Osteoblast (primary cell): ENCODE measurements around the gene DBP. TPM values are rescaled to one million over a fixed set of nuclear protein-coding genes. Genes with fewer than 3 reads are reported as not detected.
A peak's percentile ranks its signal among the peaks of the same experiment; 100 is the strongest.

ENCODE experiments used
- DNase-seq: peaks from one replicate; pipeline ENCODE4 v3.0.0; 2011; ENCODE audit warnings: low spot score, mixed read lengths; ENCODE audit not compliant: insufficient read length; ENCODE audit errors: missing footprints
- H2AFZ ChIP-seq: 2 replicates; pipeline ENCODE4 v1.6.0; 2011; ENCODE audit warnings: mild to moderate bottlenecking, low read length
- H3K27ac ChIP-seq: 2 replicates; pipeline ENCODE4 v1.5.1; 2011; ENCODE audit warnings: mild to moderate bottlenecking, low read depth, low read length, moderate library complexity
- H3K27me3 ChIP-seq: 2 replicates; pipeline ENCODE4 v1.6.0; 2012; ENCODE audit warnings: mild to moderate bottlenecking, control low read depth, inconsistent platforms, low read length, moderate library complexity; ENCODE audit not compliant: insufficient read depth
- H3K36me3 ChIP-seq: 2 replicates; pipeline ENCODE4 v1.5.1; 2011; ENCODE audit warnings: mild to moderate bottlenecking, low read length, control low read depth, moderate library complexity; ENCODE audit not compliant: insufficient read depth
- H3K4me1 ChIP-seq: 2 replicates; pipeline ENCODE4 v1.5.1; 2011; ENCODE audit warnings: mild to moderate bottlenecking, low read length, control low read depth, moderate library complexity; ENCODE audit not compliant: insufficient read depth
- H3K4me2 ChIP-seq: 2 replicates; pipeline ENCODE4 v1.6.0; 2011; ENCODE audit warnings: mild to moderate bottlenecking, low read length; ENCODE audit not compliant: insufficient read depth
- H3K4me3 ChIP-seq: fragments of 200-600 bp; sonication (generic); 3 replicates; pipeline ENCODE4 v1.5.1; 2012; ENCODE audit warnings: mild to moderate bottlenecking, low read length, inconsistent platforms; ENCODE audit not compliant: insufficient read depth
- H3K79me2 ChIP-seq: 2 replicates; pipeline ENCODE4 v1.6.0; 2012; ENCODE audit warnings: mild to moderate bottlenecking, low read length, control low read depth, inconsistent platforms; ENCODE audit not compliant: insufficient read depth
- H3K9me3 ChIP-seq: 2 replicates; pipeline ENCODE4 v1.5.1; 2011; ENCODE audit warnings: low read depth, low read length, control low read depth
- H4K20me1 ChIP-seq: 2 replicates; pipeline ENCODE4 v1.6.0; 2012; ENCODE audit warnings: mild to moderate bottlenecking, low read length, control low read depth; ENCODE audit not compliant: insufficient read depth
- total RNA-seq: library from RNA; depleted of rRNA; stranded (reverse); fragments of >200 nt; gene quantifications from 2 replicates; pipeline ENCODE4 v1.2.3, GENCODE V29; 2012
- TF ChIP-seq, protein P1 (sequence below): IDR thresholded peaks from 2 replicates; pipeline ENCODE4 v1.5.1; 2011; ENCODE audit warnings: mild to moderate bottlenecking, low read depth, low read length, moderate library complexity; ENCODE audit errors: extremely low read depth

Gene DBP
- total RNA-seq, 1 donor: 14.5 TPM

DNA sequence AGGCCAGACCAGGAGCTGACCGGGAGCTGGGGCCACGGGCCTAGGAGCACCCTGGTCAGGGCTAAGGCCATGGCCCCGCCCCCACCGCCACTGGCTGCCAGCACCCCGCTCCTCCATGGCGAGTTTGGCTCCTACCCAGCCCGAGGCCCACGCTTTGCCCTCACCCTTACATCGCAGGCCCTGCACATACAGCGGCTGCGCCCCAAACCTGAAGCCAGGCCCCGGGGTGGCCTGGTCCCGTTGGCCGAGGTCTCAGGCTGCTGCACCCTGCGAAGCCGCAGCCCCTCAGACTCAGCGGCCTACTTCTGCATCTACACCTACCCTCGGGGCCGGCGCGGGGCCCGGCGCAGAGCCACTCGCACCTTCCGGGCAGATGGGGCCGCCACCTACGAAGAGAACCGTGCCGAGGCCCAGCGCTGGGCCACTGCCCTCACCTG is 11.3 kb downstream of the DBP start:
- Histone ChIP-seq H3K4me3 (no peak overlapping the region), H3K27ac (no peak overlapping the region), H3K36me3 (peaks cover 3% of the 10 kb centered on the region), H3K79me2 (peaks cover 2% of the 10 kb centered on the region), H3K27me3 (no peaks in the 10 kb centered on the region), H3K4me1 (peaks cover 11% of the 10 kb centered on the region), H4K20me1 (peaks cover 4% of the 10 kb centered on the region), H3K9me3 (no peaks in the 10 kb centered on the region), H3K4me2 (no peak overlapping the region), H2AFZ (no peak overlapping the region)
- TF ChIP-seq, protein P1, sequence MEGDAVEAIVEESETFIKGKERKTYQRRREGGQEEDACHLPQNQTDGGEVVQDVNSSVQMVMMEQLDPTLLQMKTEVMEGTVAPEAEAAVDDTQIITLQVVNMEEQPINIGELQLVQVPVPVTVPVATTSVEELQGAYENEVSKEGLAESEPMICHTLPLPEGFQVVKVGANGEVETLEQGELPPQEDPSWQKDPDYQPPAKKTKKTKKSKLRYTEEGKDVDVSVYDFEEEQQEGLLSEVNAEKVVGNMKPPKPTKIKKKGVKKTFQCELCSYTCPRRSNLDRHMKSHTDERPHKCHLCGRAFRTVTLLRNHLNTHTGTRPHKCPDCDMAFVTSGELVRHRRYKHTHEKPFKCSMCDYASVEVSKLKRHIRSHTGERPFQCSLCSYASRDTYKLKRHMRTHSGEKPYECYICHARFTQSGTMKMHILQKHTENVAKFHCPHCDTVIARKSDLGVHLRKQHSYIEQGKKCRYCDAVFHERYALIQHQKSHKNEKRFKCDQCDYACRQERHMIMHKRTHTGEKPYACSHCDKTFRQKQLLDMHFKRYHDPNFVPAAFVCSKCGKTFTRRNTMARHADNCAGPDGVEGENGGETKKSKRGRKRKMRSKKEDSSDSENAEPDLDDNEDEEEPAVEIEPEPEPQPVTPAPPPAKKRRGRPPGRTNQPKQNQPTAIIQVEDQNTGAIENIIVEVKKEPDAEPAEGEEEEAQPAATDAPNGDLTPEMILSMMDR: no peak
- no peak for DNase-seq

DNA sequence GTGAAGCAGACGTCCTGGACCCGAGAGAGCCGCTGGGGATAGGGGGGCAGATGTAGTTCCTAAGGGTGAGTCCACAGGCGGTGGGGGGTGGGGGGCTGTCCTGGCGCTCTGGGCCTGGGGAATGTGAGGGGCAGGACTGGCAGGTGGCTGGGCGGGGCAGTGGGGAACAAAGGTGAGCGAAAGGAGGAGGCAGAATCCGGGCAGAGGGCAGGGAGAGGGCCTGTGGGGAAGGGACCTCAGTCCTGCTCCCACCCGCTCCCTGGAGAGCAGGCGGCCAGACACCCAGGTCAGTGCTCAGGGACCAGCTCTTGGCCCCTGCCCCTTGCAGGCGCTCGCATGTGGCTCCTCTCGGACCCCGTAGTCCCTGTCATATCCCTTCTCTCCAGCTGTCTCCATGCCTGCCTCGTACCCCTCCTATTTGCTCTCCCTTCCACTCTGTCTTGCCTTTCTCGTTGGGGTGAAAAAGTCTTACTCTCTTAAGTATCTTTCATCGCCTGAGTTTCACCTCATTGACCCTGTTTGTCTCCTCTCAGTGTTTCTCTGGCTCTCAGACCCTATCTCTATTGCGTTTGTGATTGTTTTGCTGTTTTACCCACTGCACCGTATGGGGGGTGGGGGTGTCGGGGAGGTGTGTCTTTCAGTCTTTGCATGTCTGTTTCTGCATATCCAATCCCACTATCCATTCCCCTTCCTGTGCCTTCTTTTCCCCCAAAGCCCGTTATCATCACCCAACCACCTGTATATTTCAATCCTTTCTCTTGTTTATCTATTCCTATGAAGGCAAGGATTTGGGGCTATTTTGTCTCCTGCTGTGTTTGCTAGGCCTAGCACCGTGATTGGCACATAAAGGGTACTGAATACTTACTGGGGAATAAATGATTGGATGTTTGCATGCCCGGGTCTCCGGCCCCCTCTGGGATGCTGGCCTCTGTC is 12.1 kb downstream of the DBP start:
- TF ChIP-seq, protein P1: no peak

DNA sequence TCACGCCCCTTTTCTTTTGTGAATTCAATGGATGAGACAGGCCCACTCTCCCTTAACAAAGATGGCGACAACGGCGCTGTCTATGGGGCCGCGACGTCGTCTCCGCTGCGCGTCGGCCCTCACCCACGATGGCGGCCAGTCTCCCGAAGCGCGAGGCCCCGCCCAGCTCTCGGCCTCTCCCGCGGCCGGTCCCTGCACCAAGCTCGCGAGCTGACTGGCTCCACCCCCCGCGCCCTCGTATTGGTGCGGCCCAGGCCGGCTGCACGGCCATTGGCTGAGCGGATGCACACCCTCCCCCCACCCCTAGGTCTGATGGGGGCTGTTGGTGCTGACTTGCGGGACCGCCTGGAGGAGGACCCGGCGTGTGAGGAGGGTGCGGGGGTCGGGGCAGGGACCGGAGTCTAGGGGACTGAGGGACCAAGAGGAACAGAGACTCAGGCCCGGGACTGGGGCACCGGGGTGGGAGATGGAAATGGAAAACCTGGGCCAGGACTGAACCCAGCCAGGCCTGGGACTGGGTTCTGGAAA is 13.0 kb downstream of the DBP start:
- Histone ChIP-seq H3K9me3 (no peaks in the 10 kb centered on the region), H3K4me2 (peak overlapping the region; percentile 76), H3K4me1 (peaks cover 17% of the 10 kb centered on the region)

More for the DNA sequence above, 12.1 kb downstream of the DBP start:
- DNase-seq: peak; percentile 66
- Histone ChIP-seq H4K20me1 (peaks cover 4% of the 10 kb centered on the region), H3K27ac (peak overlapping the region; percentile 60), H3K27me3 (no peaks in the 10 kb centered on the region), H3K4me2 (peak overlapping the region; percentile 76), H2AFZ (no peak overlapping the region), H3K79me2 (peaks cover 5% of the 10 kb centered on the region), H3K4me3 (peak overlapping the region; percentile 74), H3K9me3 (no peaks in the 10 kb centered on the region), H3K36me3 (peaks cover 3% of the 10 kb centered on the region), H3K4me1 (peaks cover 13% of the 10 kb centered on the region)

More for the DNA sequence above, 13.0 kb downstream of the DBP start:
- H2AFZ ChIP-seq: peak overlapping the region; percentile 86
- peaks cover 12% of the 10 kb centered on the region for H3K79me2 ChIP-seq
- peak overlapping the region; percentile 74 for H3K4me3 ChIP-seq
- H3K27ac ChIP-seq: peak overlapping the region; percentile 60
- H3K27me3 ChIP-seq: no peaks in the 10 kb centered on the region
- peak; percentile 100 for DNase-seq
- H3K36me3 ChIP-seq: peaks cover 3% of the 10 kb centered on the region
- TF ChIP-seq, protein P1: no peak
- H4K20me1 ChIP-seq: peaks cover 4% of the 10 kb centered on the region
